GM18499 (cell line): ENCODE measurements around the gene CDC27.
"Not testable (repeated sequence)": the region's sequence is repeated elsewhere in the genome, so short reads cannot be mapped to it uniquely, and the experiment has no call there.

ENCODE experiments used
- ATAC-seq: cut with Tn5 transposase; IDR thresholded peaks from one replicate; pipeline ENCODE4 v1.9.1; 2021; ENCODE audit warnings: moderate number of reproducible peaks; ENCODE audit not compliant: insufficient read depth, unreplicated experiment

CDC27 gene

DNA sequence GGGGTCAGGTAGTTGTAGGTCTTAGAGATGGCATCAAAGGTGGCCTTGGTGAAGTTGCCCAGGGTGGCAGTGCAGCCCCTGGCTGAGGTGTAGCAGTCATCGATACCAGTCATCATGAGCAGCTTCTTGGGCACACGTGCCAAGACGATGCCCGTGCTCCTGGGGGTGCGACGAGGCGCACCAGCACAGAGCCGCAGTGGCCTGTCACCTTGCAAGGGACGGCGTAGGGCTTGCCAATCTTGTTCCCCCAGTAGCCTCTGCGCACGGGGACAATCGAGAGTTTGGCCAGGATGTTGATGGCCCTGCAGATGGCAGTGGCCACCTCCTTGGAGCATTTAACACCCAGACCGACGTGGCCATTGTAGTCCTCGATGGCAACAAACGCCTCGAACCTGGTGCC is 29.8 kb downstream of the CDC27 start:
- no peak for ATAC-seq

DNA sequence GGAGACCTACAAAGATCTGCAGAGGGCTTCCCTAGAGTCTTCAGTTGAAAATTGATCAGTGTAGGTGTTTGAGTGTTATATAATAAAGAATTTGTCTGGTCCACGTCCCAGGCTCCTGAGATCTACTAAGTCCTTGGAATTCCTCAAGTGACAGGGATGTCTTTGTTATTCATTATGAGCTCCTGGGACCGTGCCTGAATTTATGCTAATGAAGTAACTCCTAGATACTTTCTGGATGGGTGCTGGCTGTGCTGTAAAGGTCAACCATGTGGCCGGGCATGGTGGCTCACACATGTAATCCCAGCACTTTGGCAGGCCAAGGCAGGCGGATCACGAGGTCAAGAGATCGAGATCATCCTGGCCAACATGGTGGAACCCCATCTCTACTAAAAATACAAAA is 43.7 kb downstream of the CDC27 start:
- ATAC-seq, result no peak

DNA sequence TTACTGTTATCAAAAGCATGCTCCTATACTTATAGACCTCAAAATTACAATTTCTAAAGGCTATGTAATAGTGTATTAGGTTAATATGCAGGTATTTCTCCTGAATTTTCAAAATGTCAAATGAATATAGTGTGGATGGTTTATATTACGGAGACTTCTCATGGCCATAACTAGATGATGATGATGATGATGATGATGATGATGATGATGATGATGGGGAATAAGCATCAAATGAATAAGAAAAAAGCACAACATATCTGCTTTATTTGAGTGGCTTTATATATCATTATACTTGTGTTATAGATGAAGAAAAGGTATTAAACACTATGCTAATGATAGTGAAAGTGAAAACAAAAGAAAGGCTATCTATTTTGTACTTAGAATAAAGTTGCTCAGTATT is 53.9 kb downstream of the CDC27 start:
- no peak for ATAC-seq

DNA sequence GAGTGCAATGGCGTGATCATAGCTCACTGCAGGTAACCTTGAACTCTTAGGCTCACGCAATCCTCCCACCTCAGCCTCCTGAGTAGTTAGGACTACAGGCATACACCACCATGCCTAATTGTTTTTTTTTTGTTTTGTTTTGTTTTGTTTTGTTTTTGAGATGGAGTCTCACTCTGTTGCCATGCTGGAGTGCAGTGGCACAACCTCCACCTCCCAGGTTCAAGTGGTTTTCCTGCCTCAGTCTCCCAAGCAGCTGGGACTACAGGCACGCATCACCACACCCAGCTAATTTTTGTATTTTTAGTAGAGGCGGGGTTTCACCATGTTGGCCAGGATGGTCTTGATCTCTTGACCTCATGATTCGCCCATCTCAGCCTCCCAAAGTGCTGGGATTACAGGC is 54.7 kb downstream of the CDC27 start:
- not testable (repeated sequence) for ATAC-seq

DNA sequence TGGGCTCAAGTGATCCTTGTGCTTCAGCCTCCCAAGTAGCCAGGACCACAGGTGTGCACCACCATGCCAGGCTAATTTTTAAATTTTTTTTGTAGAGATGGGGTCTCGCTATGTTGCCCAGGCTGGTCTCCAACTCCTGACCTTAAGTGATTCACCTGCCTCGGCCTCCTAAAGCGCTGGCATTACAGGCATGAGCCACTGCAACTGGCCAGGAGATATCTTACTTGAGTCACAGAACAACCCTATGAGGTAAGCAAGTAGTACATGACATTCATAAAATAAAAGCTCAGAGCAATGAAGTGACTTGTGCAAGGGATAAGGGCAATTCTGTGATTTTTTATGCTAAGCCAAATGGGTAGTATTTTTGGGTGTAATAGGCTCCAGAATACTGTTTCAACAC is 57.3 kb downstream of the CDC27 start:
- no peak for ATAC-seq

DNA sequence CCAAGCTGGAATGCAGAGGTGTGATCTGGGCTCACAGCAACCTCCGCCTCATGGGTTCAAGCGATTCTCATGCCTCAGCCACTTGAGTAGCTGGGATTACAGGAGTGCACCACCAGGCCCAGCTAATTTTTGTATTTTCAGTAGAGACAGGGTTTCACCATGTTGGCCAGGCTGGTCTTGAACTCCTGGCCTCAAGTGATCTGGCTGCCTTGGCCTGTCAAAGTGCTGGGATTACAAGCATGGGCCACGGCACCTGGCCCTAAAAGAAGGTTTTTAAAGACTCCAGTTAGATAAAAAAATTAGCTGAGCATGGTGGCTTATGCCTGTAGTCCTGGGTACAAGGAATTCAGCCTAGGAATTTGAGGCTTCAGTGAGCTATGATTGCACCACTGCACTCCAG is 62.3 kb downstream of the CDC27 start:
- not testable (repeated sequence) for ATAC-seq

DNA sequence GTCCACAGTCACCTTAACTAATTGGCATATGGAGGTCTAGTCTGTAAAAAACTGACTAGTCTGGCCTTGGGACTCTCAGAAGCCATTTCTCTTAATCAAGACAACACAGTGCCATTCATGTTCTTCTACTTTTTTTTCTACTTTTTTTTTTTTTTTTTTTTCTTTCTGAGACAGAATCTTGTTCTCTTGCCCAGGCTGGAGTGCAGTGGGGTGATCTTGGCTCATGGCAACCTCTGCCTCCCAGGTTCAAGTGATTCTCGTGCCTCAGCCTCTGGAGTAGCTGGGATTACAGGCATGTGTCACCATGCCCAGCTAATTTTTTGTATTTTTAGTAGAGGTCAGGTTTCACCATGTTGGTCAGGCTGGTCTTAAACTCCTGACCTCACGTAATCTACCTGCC is 65.8 kb downstream of the CDC27 start:
- not testable (repeated sequence) for ATAC-seq

DNA sequence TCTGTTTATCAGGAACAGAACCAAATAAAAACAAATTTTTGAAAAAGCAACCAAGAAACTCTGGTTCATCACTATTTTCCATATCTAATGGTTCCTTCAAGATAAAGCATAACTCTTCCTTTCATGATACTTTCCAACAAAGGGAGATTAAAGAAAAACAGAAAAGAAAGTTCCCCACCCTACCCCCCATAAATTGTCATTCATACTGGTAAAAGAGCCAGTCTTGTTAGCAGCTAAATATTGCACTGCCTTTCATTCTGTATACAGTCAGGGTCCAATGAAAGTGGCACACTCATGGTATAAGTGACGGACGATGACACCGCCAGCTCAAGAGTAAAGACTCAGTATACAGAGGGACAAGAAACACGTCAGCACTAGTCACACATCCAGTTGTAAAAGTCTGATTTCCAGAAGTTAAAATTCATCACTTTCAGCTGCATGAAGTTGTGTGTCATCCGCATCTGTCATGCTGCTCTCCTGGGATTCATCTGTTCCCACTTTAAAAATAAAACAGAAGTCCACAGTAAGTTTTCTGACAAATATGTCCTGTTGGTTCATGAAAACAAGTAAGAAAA is 68.5 kb downstream of the CDC27 start:
- ATAC-seq, result no peak

DNA sequence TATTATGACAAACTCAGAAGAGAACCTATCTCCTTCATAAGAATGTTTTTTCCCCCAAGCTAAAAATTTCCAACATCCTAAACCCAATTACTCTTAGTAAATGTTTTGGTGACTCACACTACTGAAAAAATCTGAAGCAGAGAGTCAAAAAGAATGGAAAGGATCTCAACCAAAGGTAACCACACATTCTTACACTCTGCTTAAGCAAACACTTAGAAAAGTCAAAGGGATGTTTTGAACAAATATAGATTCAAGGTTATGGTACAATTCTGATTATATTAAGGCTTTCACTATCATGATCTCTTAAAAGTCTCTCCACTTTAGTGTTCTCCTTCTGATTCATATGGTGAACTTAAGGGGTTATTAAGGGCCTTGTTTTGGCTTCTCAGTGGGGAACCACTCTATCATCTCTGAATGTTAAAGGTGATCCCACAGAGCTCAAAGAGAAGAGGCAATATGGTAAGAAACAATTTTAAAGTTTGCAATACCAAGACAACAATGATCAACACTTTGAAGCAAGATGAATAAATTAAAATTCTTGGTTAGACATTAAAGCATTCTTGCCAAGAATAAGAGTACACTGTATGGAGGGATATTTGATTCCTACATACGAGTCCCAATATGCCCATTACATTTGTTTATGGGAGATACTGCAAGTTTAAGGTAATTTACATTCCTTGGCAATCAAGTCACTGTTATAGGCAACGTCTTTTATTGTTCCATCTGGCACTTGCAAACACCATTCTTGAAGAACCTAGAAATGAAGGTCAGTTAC is 69.2 kb downstream of the CDC27 start:
- no peak for ATAC-seq

DNA sequence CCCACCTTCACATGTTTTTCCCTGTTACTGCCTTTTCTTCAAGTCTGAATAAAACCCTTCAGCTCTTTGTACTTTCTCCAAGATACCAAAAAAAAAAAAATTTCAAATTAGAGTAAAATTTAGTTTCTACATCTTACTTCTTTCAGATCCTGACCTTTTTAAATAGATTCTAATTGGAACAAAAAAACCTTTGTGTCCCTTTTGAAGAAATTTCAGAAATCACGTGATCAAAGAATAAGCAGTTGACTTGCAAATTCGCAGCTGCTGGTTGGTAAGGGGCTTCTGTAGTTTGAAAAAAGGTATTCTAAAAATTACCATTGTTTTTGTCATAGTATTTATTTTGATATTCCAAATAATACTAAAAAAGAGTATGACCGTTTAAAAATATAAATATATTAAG is 71.7 kb downstream of the CDC27 start:
- no peak for ATAC-seq

DNA sequence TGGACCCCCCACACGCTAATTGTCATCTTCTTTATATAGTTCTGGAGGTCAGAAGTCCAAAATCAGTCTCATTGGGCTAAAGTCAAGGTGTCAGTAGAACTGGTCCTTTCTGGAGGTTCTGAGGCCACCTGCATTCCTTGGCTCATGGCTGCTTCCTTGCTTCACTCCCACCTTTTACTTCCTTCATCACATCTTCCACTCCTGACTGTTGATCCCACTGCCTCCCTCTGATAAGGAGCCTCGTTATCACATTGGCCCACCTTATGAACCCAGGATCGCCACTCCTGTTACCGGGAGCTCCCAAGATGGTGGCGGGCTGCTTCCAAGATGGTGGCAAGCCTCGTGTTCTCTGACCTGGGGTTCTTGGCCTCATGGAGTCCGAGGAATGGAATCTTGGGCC is 83.0 kb downstream of the CDC27 start:
- ATAC-seq, result no peak

DNA sequence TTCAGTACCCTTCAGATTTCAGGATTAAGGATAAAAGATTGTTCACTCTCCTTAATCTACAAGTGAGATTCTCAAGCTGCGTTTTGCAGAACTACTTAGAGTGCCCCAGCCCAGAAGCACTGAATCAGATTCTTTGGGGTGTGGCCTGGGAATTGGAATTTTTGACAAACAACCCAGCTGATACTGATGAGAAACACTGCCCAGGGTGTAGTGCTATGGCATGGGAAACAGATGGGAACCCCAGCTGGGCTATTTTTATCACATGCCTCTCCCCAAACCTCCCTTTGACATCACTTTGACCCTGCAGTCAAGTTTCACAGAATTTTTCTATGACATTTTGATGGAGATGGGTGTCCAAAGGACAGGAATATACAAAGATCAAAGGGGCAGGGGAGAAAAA is 83.8 kb downstream of the CDC27 start:
- not testable (repeated sequence) for ATAC-seq

DNA sequence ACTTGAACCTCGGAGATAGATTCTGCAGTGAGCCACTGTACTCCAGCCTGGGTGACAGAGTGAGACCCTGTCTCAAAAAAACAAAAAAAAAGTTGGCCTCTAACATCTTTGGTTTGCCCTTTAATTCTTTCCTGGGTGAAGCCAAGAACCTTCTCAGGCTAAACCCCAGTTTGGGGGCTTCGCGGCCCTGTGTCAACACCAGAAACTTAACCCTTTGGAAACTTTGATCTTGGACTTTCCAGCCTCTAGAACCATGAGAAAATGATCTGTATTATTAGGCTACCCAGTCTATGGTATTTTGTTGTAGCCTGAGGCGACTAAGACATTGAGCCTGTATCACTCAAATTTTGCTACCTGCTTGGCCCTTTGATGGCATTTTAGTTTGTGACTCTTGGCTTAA is 86.2 kb downstream of the CDC27 start:
- ATAC-seq, result no peak

DNA sequence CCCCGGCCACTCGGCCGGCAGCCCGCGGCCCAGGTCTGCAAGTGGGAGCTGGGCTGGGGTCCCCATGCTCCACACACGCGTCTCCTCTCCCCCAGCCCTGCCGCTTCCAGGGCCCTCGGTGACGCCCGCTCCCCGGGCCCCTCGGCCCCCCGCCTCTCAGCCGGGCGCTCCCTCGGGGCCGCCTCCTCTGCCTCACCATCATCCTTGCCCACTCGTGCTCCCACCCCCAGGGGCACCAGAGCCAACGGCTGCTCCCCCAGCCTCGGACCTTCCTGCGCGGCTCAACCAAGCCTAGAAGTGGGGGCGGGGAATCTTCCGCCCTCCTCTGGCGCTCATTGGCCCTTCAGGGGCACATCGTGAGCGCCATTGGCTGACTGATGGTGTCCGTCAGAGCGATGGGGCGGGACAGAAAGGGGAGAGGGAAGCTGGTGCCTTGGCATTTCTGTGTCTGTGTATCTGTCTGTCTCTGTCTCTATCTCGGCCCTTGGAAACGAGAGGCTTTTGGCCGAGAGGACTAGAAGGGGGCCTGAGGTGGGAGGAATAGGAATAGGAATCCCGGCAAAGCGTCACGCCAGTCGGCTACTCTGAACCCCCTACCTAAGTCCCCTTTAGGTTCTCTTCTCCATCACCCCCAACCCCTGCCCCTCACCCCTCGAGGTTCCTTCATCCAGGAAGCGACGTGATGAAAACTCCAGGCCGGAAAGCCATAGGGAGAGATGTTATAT is 88.9 kb downstream of the CDC27 start:
- peak; percentile 81 for ATAC-seq

DNA sequence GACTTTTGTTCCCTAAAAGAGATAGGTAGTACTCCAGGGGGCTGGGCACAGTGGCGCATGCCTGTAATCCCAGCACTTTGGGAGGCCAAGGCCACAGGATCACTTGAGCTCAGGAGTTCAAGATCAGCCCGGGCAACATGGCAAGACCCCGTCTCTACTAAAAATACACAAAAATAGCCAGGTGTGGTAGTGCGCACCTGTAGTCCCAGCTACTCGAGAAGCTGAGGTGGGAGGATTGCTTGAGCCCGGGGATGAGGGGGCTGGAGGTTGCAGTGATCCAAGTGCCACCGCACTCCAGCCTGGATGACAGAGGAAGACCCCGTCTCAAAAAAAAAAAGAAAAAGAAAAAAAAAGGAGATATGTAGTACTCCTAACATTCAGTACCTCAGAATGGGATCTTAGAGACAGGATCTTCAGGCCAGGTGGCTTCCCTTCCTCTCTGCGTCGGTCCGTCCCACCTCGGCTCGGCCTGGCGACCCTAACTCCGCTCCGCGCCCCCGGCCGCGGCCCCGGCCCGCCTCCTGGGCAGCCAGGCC is 89.6 kb downstream of the CDC27 start:
- ATAC-seq, result no peak

DNA sequence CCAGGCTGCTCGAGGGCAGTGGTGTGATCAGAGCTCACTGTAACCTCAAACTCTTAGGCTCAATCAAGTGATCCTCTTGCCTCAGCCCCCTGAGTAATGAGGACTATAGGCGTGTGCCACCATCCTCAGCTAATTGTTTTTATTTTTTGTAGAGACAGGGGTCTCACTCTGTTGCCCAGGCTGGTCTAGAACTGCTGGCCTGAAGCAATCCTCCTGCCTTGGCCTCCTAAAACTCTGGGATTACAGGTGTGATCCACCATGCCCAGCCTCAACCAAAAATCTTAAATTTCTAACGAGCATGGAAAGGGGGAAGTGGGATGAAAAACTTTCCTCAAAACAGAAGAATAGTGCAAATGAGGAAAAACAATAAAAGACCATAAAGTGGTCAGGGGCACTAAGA is 92.8 kb downstream of the CDC27 start:
- ATAC-seq, result no peak

DNA sequence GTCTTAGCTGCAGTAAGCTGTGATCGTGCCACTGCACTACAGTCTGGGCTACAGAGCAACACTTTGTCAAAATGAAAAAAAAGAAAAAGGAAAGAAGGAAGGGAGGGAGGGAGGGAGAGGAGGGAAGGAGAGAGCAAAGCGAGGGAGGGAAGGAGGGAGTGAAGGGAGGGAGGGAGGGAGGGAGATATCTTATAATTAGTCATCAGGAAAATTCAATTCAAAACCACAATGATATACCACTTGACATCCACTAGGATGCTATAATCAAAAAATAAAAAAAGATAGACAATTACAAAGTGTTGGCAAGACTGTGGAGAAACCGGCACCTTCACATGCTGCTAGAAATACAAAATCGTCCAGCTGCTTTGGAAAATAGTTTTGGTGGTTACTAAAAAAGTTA is 93.8 kb downstream of the CDC27 start:
- no peak for ATAC-seq

DNA sequence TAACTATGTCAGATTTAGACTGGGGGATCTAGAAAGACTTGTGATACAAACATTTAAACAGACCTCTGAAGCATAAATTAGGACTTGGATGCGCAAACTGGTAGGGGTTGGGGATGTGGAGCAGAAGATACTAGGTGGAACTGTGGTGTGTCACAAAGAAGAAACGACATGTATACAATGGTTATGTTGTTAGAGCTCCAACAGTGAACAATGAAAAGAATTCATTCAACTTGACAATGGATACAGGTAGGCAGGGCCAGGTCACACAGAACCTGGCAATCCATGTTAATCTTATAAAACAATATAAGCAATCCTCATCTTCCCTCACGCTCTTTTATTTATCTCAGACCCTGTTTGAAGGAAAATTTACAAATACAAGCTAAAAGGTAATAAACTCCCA is 102.0 kb downstream of the CDC27 start:
- ATAC-seq, result no peak

DNA sequence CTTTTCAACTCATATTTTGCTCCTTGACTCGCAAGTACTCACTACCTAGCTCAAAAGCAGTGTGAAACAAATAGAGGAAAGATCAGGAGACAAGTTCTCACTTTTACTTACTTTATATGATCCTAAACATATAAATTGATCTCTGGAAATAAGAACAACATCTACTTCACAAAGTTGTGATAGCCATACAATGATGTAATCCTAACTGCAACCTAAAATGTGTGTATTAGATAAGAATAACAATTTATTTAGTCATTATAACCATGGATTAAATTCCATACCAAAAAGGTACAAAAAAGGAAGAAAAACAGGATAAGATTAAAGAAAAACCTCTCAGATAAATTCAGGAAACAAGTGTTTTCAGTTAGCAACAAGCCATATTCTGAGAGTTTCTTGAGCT is 103.4 kb downstream of the CDC27 start:
- no peak for ATAC-seq

DNA sequence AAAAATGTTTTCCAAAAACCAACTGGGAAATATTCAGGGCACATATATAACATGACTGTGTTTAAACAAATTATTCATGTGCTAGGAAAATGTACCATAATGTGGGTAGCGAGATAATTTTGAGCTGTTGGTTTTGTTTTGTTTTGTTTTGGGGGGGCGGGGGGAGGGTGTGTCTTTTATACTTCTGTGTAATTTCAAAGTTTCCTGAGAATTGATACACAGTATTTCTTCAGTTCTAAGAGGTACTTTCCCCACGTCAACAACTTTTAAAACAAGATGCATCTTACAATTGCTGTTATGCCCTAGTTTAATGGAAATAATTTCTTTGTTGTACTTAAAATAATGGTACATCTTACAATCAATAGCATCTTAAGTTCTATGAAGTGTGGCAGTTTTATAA is 110.3 kb downstream of the CDC27 start:
- no peak for ATAC-seq

DNA sequence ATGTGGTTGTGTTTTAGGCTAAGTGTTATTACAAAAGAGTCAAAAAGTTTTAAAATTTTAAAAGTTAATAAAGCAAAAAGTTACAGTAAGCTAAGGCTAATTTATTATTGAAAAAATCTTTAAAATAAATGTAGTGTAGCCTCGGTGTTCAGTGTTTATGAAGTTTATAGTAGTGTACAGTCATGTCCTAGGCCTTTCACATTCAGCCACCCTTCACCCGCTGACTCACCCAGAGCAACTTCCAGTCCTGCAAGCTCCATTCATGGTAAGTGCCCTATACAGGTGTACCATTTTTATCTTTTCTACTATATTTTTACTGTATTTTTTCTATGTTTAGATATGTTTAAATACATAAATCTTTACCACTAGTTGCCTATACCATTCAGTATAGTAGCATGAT is 111.5 kb downstream of the CDC27 start:
- ATAC-seq, result no peak
